B cell (primary cell): Measurements from ENCODE around the gene PTPRN2. TPM values are rescaled to one million over a fixed set of nuclear protein-coding genes. Genes with fewer than 3 reads are reported as not detected.

Source experiments
- ATAC-seq: fragments of 200-7000 bp; cut with Tn5 transposase; one replicate; pipeline ENCODE4 v1.10.0; 2021; ENCODE audit warnings: low read depth, mild to moderate bottlenecking, moderate number of reproducible peaks, moderate library complexity
- CTCF ChIA-PET: fragments of 350-600 bp; sonication (Branson Sonifier 250); formaldehyde crosslinking; loops from one replicate; lab custom pipeline; 2021; ENCODE audit warnings: antibody characterized with exemption, inconsistent platforms; lab: Charles Lee
- POLR2A ChIA-PET: fragments of 350-600 bp; sonication (Branson Sonifier 250); formaldehyde crosslinking; loops from one replicate; lab custom pipeline; 2021; ENCODE audit warnings: antibody characterized with exemption; lab: Charles Lee
- DNase-seq: peaks from one replicate; pipeline ENCODE4 v3.0.0; 2013
- H2AFZ ChIP-seq: 2 replicates; pipeline ENCODE4 v1.6.1; 2012; ENCODE audit warnings: mild to moderate bottlenecking, low read depth, low read length; ENCODE audit not compliant: insufficient read depth, poor library complexity, severe bottlenecking
- H3K27ac ChIP-seq, 2 donors: 1 replicate in 1 of 2; 2 replicates in 1 of 2; pipeline ENCODE4 v1.5.1; 2012 to 2013; ENCODE audit warnings: low read length in 2 of 2, mild to moderate bottlenecking in 2 of 2, moderate library complexity in 1 of 2
- H3K27me3 ChIP-seq, 4 experiments: fragments of 200-600 bp in 1 of 4; sonication (generic) in 1 of 4; replicated peaks in 1 of 4; 1 replicate in 2 of 4; 2 replicates in 2 of 4; pipeline versions ENCODE4 v1.6.1 to v1.7.0; 2013 to 2016; ENCODE audit warnings: low read length in 3 of 4, mild to moderate bottlenecking in 2 of 4, mixed read lengths in 1 of 4, moderate library complexity in 1 of 4; ENCODE audit not compliant: insufficient read depth in 4 of 4, control insufficient read depth in 3 of 4; ENCODE audit errors: control extremely low read depth in 1 of 4
- H3K36me3 ChIP-seq, 2 experiments: replicated peaks in 1 of 2; 1 replicate in 1 of 2; 2 replicates in 1 of 2; pipeline versions ENCODE4 v1.6.1 to v1.7.1; 2013; ENCODE audit warnings: low read length in 1 of 2; ENCODE audit not compliant: insufficient read depth in 2 of 2, control insufficient read depth in 1 of 2; ENCODE audit errors: control extremely low read depth in 1 of 2, extremely low read depth in 1 of 2
- H3K4me1 ChIP-seq, 2 donors: fragments of 200-600 bp in 1 of 2; sonication (generic) in 1 of 2; 1 replicate in 1 of 2; 2 replicates in 1 of 2; pipeline versions ENCODE4 v1.5.1 to v1.6.1; 2013 to 2017; ENCODE audit warnings: low read length in 2 of 2; ENCODE audit not compliant: control insufficient read depth in 2 of 2, insufficient read depth in 2 of 2
- H3K4me2 ChIP-seq: replicated peaks from 2 replicates; pipeline ENCODE3; 2012; ENCODE audit warnings: mild to moderate bottlenecking, low read depth, low read length; ENCODE audit not compliant: poor library complexity, severe bottlenecking
- H3K4me3 ChIP-seq, 5 experiments: fragments of 200-600 bp in 1 of 5; sonication (generic) in 1 of 5; 1 replicate in 3 of 5; 2 replicates in 2 of 5; pipeline versions ENCODE4 v1.5.1 to v1.7.0; 2011 to 2016; ENCODE audit warnings: low read length in 4 of 5, mild to moderate bottlenecking in 4 of 5, low read depth in 2 of 5, control low read depth in 1 of 5, moderate library complexity in 1 of 5; ENCODE audit not compliant: insufficient read depth in 1 of 5; ENCODE audit errors: control extremely low read depth in 1 of 5, extremely low read depth in 1 of 5
- H3K79me2 ChIP-seq: fragments of 200-600 bp; sonication (generic); one replicate; pipeline ENCODE4 v1.6.0; 2016; ENCODE audit warnings: low read length; ENCODE audit not compliant: control insufficient read depth, insufficient read depth
- H3K9ac ChIP-seq: fragments of 200-600 bp; sonication (generic); 2 replicates; pipeline ENCODE4 v1.6.1; 2017; ENCODE audit warnings: mild to moderate bottlenecking, low read length, moderate library complexity
- H3K9me3 ChIP-seq, 3 donors: one replicate each; pipeline versions ENCODE4 v1.6.1 to v1.7.1; 2013; ENCODE audit warnings: low read length in 2 of 3; ENCODE audit not compliant: control insufficient read depth in 2 of 3, insufficient read depth in 1 of 3; ENCODE audit errors: control extremely low read depth in 1 of 3
- H4K20me1 ChIP-seq: 2 replicates; pipeline ENCODE4 v1.6.0; 2012; ENCODE audit warnings: mild to moderate bottlenecking, low read length; ENCODE audit not compliant: insufficient read depth, control insufficient read depth, poor library complexity, severe bottlenecking
- H3K27ac Mint-ChIP-seq: one replicate; pipeline ENCODE4 v1.8.0; 2021; ENCODE audit warnings: mixed read lengths
- H3K27me3 Mint-ChIP-seq: one replicate; pipeline ENCODE4 v1.8.0; 2021; ENCODE audit warnings: mixed read lengths
- H3K4me1 Mint-ChIP-seq: one replicate; pipeline ENCODE4 v1.8.0; 2021; ENCODE audit warnings: mixed read lengths
- H3K4me3 Mint-ChIP-seq: one replicate; pipeline ENCODE4 v1.8.0; 2021; ENCODE audit warnings: mixed read lengths
- H3K9me3 Mint-ChIP-seq: one replicate; pipeline ENCODE4 v1.8.0; 2022; ENCODE audit warnings: mixed read lengths; ENCODE audit not compliant: insufficient read depth
- CTCF ChIP-seq: fragments of 200-600 bp; IDR thresholded peaks from one replicate; pipeline ENCODE4 v1.8.0; 2022; ENCODE audit warnings: antibody characterized with exemption, mild to moderate bottlenecking
- EZH2 ChIP-seq: IDR thresholded peaks from 2 replicates; pipeline ENCODE4 v1.6.1; 2012; ENCODE audit warnings: borderline replicate concordance, low read depth, mild to moderate bottlenecking, moderate library complexity, low read length; ENCODE audit not compliant: insufficient read depth, poor library complexity, severe bottlenecking
- WGBS: methylation state at CpG from one replicate; pipeline ENCODE4 v1.1.5; 2013; ENCODE audit warnings: missing lambda C conversion rate; ENCODE audit not compliant: insufficient coverage; 5-methylcytosine and 5-hydroxymethylcytosine counted together
- intact Hi-C: fragments of 100-400 bp; cut with micrococcal nuclease; formaldehyde crosslinking; loops from one replicate; pipeline ENCODE4 v1.10.0; 2022
- polyA plus RNA-seq: library from polyadenylated mRNA; depleted of rRNA; stranded (reverse); fragments of >200 nt; gene quantifications from 2 replicates; pipeline ENCODE4 v1.2.3, GENCODE V29; 2012
- total RNA-seq, 2 donors: library from RNA; stranded (reverse); fragments of 120-200 nt in 1 of 2; gene quantifications; 1 replicate in 1 of 2; 2 replicates in 1 of 2; pipeline versions ENCODE4 v1.2.3 to v1.2.4, GENCODE V29; 2013 to 2022

PTPRN2 gene
- total and polyA plus RNA-seq, 2 donors (not counting 1 experiment from before 2014, with no cell fraction given): 2.0 to 5.0 TPM

- Mint-ChIP-seq H3K9me3 (peaks cover 9% of the 10 kb centered on the region), H3K27ac (no peak overlapping the region), H3K4me1 (no peaks in the 10 kb centered on the region), H3K4me3 (no peak overlapping the region), H3K27me3 (no peaks in the 10 kb centered on the region)
- Histone ChIP-seq H3K36me3 (no peaks in the 10 kb centered on the region), H3K4me3 (no peak overlapping the region), H3K27ac (no peak overlapping the region), H3K9ac (no peak overlapping the region), H3K4me1 (no peaks in the 10 kb centered on the region), H3K79me2 (no peaks in the 10 kb centered on the region), H3K27me3 (no peaks in the 10 kb centered on the region), H3K4me2 (no peak overlapping the region), H4K20me1 (no peaks in the 10 kb centered on the region), H2AFZ (no peak overlapping the region), H3K9me3 (peaks cover 0 to 29% (median 0%) of the 10 kb centered on the region in 3 donors)
- CTCF ChIA-PET: no interaction called here
- intact Hi-C loops: no loop called here
- WGBS: 100% methylated on average over 5 of the region's 10 CpGs
- ATAC-seq: no peak
- TF ChIP-seq EZH2 (no peak), CTCF (no peak)
- POLR2A ChIA-PET: no interaction called here
- DNase-seq: no peak
Measured at GRCh38 chr7:158097106-158097452, 490.5 kb downstream of the PTPRN2 start.

- no peak overlapping the region for H3K27ac ChIP-seq
- no peak overlapping the region for H3K27ac Mint-ChIP-seq
- intact Hi-C loops: no loop called here
- no peaks in the 10 kb centered on the region for H4K20me1 ChIP-seq
- no peak overlapping the region for H3K4me3 ChIP-seq
- TF ChIP-seq CTCF (no peak), EZH2 (no peak)
- no peak overlapping the region for H3K9ac ChIP-seq
- H3K4me2 ChIP-seq: no peak overlapping the region
- no peaks in the 10 kb centered on the region for H3K27me3 Mint-ChIP-seq
- ChIA-PET POLR2A (no interaction called here), CTCF (no interaction called here)
- H3K36me3 ChIP-seq: no peaks in the 10 kb centered on the region
- H3K79me2 ChIP-seq: no peaks in the 10 kb centered on the region
- DNase-seq: no peak
- no peak for ATAC-seq
- peaks cover 0 to 24% (median 0%) of the 10 kb centered on the region in 3 donors for H3K9me3 ChIP-seq
- H3K9me3 Mint-ChIP-seq: peaks cover 9% of the 10 kb centered on the region
- no peak overlapping the region for H2AFZ ChIP-seq
- H3K4me1 ChIP-seq: no peaks in the 10 kb centered on the region
- H3K4me3 Mint-ChIP-seq: no peak overlapping the region
- WGBS: 79% methylated on average over 8 of the region's 8 CpGs
- H3K4me1 Mint-ChIP-seq: no peaks in the 10 kb centered on the region
- no peaks in the 10 kb centered on the region for H3K27me3 ChIP-seq
Measured at GRCh38 chr7:158096582-158096981, 491.0 kb downstream of the PTPRN2 start.
